GM10266 (cell line): ENCODE data around the gene ROR1.

Experiments used
- DNase-seq: peaks from one replicate; pipeline ENCODE4 v3.0.0; 2012; ENCODE audit errors: extremely low spot score
- CTCF ChIP-seq: IDR thresholded peaks from 2 replicates; pipeline ENCODE4 v1.5.1; 2012; ENCODE audit warnings: mild to moderate bottlenecking, low read depth; ENCODE audit not compliant: control insufficient read depth, insufficient read depth; ENCODE audit errors: missing control alignments

Gene ROR1

GRCh38 chr1:64030411-64030810 is 256.6 kb downstream of the ROR1 start:
- DNase-seq: no peak
- no peak for TF ChIP-seq CTCF

- DNase-seq: no peak
- TF ChIP-seq CTCF: no peak
These were observed 257.4 kb downstream of the ROR1 start for GRCh38 chr1:64031236-64031635.

- no peak for TF ChIP-seq CTCF
- DNase-seq: no peak
These were observed 259.9 kb downstream of the ROR1 start for GRCh38 chr1:64033667-64034220.

GRCh38 chr1:64036549-64036948 is 262.7 kb downstream of the ROR1 start:
- no peak for DNase-seq
- TF ChIP-seq CTCF: no peak

- DNase-seq: no peak
- no peak for TF ChIP-seq CTCF
These were observed 264.3 kb downstream of the ROR1 start for GRCh38 chr1:64038119-64038518.

GRCh38 chr1:64038965-64039364 is 265.1 kb downstream of the ROR1 start:
- DNase-seq: no peak
- TF ChIP-seq CTCF: no peak

GRCh38 chr1:64039390-64039926 is 265.6 kb downstream of the ROR1 start:
- no peak for DNase-seq
- TF ChIP-seq CTCF: no peak
